GM19397 (cell line): ENCODE results near the gene MBD3L3.
"Not testable (repeated sequence)": the region's sequence is repeated elsewhere in the genome, so short reads cannot be mapped to it uniquely, and the experiment has no call there.

Experiments used
- ATAC-seq: cut with Tn5 transposase; IDR thresholded peaks from one replicate; pipeline ENCODE4 v1.9.1; 2021; ENCODE audit warnings: mild to moderate bottlenecking, moderate library complexity; ENCODE audit not compliant: unreplicated experiment

The MBD3L3 gene

GRCh38 chr19:7063764-7064418, 5.4 kb upstream of the MBD3L3 start:
- no peak for ATAC-seq

- ATAC-seq = no peak
These were observed 4.9 kb upstream of the MBD3L3 start for GRCh38 chr19:7063339-7063738.

GRCh38 chr19:7059977-7060376, 1.5 kb upstream of the MBD3L3 start:
- ATAC-seq = not testable (repeated sequence)

- not testable (repeated sequence) for ATAC-seq
These were observed 2.1 kb downstream of the MBD3L3 start for GRCh38 chr19:7056371-7056770.

GRCh38 chr19:7055679-7056078, 2.8 kb downstream of the MBD3L3 start:
- ATAC-seq = not testable (repeated sequence)

- ATAC-seq = not testable (repeated sequence)
These were observed 3.7 kb downstream of the MBD3L3 start for GRCh38 chr19:7054635-7055368.

GRCh38 chr19:7052896-7053295, 5.6 kb downstream of the MBD3L3 start:
- ATAC-seq = not testable (repeated sequence)

GRCh38 chr19:7051421-7051820, 7.1 kb downstream of the MBD3L3 start:
- ATAC-seq = not testable (repeated sequence)

- ATAC-seq = not testable (repeated sequence)
These were observed 9.5 kb downstream of the MBD3L3 start, which contains the start of gene MBD3L2 for GRCh38 chr19:7049021-7049420. TSS of gene MBD3L2 (plus strand) at chr19:7049321. CDS start at chr19:7049374, 53 bp downstream.

- not testable (repeated sequence) for ATAC-seq
These were observed 16.9 kb downstream of the MBD3L3 start for GRCh38 chr19:7041563-7041962.

GRCh38 chr19:7040079-7040478, 18.4 kb downstream of the MBD3L3 start, which contains the start of gene MBD3L4:
TSS of gene MBD3L4 (minus strand) at chr19:7040179. CDS start at chr19:7040144, 35 bp downstream.
- ATAC-seq = not testable (repeated sequence)

- not testable (repeated sequence) for ATAC-seq
These were observed 28.2 kb downstream of the MBD3L3 start, which contains the start of gene MBD3L5 for GRCh38 chr19:7030278-7030677. TSS of gene MBD3L5 (plus strand) at chr19:7030578. CDS start at chr19:7030612, 34 bp downstream.

GRCh38 chr19:7028790-7029189, 29.7 kb downstream of the MBD3L3 start:
- ATAC-seq = not testable (repeated sequence)

- ATAC-seq = not testable (repeated sequence)
These were observed 37.1 kb downstream of the MBD3L3 start, which contains the start of gene MBD3L2B for GRCh38 chr19:7021331-7021730. TSS of gene MBD3L2B (minus strand) at chr19:7021431. CDS start at chr19:7021397, 34 bp downstream.

GRCh38 chr19:7018828-7019227, 39.6 kb downstream of the MBD3L3 start:
- ATAC-seq = no peak

GRCh38 chr19:7013678-7014077, 44.8 kb downstream of the MBD3L3 start:
- ATAC-seq = no peak

- ATAC-seq = no peak
These were observed 47.5 kb downstream of the MBD3L3 start for GRCh38 chr19:7010722-7011593.

- no peak for ATAC-seq
These were observed 50.6 kb downstream of the MBD3L3 start for GRCh38 chr19:7007859-7008258.
